GM19043 (cell line): ENCODE results near the gene STAB1.

Experiments
- ATAC-seq: cut with Tn5 transposase; IDR thresholded peaks from one replicate; pipeline ENCODE4 v1.9.1; 2021; ENCODE audit warnings: low read depth; ENCODE audit not compliant: unreplicated experiment

Gene STAB1

GRCh38 chr3:52494886-52495495 lies at the start of gene STAB1:
Gene STAB1, plus strand, starts transcription at chr3:52495338. Its CDS starts 76 bp downstream, at chr3:52495414.
- no peak for ATAC-seq

- ATAC-seq, result no peak
Measured at GRCh38 chr3:52446042-52446441, 49.1 kb upstream of the STAB1 start.

GRCh38 chr3:52446631-52447511 lies 48.3 kb upstream of the STAB1 start:
- ATAC-seq, result no peak

- ATAC-seq, result no peak
Measured at GRCh38 chr3:52447512-52448355, 47.4 kb upstream of the STAB1 start.

- ATAC-seq, result no peak
Measured at GRCh38 chr3:52450489-52451236, 44.5 kb upstream of the STAB1 start.

GRCh38 chr3:52451237-52452083 lies 43.7 kb upstream of the STAB1 start:
- no peak for ATAC-seq

- no peak for ATAC-seq
Measured at GRCh38 chr3:52452126-52452525, 43.0 kb upstream of the STAB1 start.

GRCh38 chr3:52452570-52453221 lies 42.4 kb upstream of the STAB1 start:
- ATAC-seq, result no peak

GRCh38 chr3:52453496-52454249 lies 41.5 kb upstream of the STAB1 start, which contains the start of gene TNNC1:
Gene TNNC1, minus strand, starts transcription at chr3:52454041. Its CDS starts 26 bp downstream, at chr3:52454015.
- no peak for ATAC-seq

- no peak for ATAC-seq
Measured at GRCh38 chr3:52454250-52454937, 40.7 kb upstream of the STAB1 start.

GRCh38 chr3:52454938-52455282 lies 40.2 kb upstream of the STAB1 start:
- ATAC-seq, result no peak

GRCh38 chr3:52455283-52456168 lies 39.6 kb upstream of the STAB1 start, which contains the start of gene NISCH:
Gene NISCH, plus strand, starts transcription at chr3:52455604. Its CDS starts 38 bp downstream, at chr3:52455642.
- peak; percentile 80 for ATAC-seq

- ATAC-seq, result no peak
Measured at GRCh38 chr3:52456169-52456799, 38.9 kb upstream of the STAB1 start.

GRCh38 chr3:52456800-52457183 lies 38.3 kb upstream of the STAB1 start:
- ATAC-seq, result no peak

- no peak for ATAC-seq
Measured at GRCh38 chr3:52458031-52458760, 36.9 kb upstream of the STAB1 start.
